LNCaP clone FGC (cell line): ENCODE measurements around the gene RGS7.
"Not testable (repeated sequence)": the region's sequence is repeated elsewhere in the genome, so short reads cannot be mapped to it uniquely, and the experiment has no call there.

Source experiments
- DNase-seq: peaks from one replicate; pipeline ENCODE4 v3.0.0-alpha.2; 2011; ENCODE audit warnings: low read depth
- H3K4me3 ChIP-seq: 2 replicates; pipeline ENCODE4 v1.5.1; 2011; ENCODE audit warnings: mild to moderate bottlenecking, low read depth, low read length, control low read depth
- TF ChIP-seq, protein P1 (sequence below): IDR thresholded peaks from 2 replicates; pipeline ENCODE4 v1.5.1; 2012; ENCODE audit warnings: mild to moderate bottlenecking; ENCODE audit not compliant: control insufficient read depth, insufficient read depth; ENCODE audit errors: extremely low read depth

RGS7 gene

DNA sequence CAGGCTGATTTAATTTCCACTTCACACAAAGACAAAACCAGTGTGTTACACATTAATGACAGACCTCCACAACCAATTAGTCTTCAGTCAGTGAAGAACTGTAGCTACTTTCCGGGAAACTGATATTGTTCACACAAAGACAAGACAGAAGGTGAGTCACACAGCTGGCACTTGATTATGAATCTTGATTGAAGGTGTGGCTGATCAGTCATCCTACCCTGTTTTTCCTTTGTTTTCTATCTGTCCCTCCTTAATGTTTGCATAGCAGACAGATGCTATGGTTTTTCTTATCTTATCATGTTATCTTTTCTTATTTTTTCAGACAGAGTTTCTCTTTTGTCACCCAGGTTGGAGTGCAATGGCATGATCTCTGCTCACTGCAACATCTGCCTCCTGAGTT is 560.0 kb downstream of the RGS7 start:
- no peak for DNase-seq
- no peak overlapping the region for H3K4me3 ChIP-seq

DNA sequence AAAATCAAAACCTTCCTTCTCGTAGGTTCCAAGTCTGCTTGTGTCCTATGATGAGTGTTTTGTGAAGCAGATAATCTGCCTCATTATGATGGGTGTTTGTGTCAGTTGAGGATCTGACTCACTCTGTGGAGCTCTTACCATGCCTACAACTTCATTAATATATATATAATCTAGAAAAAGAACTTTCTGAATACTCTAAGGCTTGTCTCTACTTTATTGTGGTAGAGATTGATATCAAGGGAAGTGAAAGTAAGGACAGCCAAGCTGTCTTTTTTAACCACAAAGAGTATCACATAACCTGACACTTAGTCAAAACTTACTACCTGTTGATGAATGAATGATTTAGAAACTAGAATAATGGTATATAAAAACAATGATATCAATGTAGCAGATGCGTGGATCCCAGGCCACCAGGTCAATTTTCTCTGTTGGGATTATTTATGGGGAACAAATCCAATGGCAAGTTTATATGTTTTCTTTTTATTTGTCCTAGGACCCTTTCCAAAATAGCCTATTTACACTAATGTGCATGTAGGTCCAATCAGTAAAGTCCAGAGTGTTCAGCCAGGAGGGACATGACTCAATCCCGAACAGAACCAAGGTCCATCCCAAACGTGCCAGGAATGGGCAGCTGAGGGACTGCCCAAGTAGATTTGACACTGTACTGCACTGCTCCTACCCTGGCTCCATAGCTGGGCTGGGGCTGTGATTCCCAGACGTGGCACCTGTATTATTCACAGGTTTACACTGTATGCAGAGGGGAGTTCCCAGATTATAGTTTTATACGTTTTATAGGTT is 562.8 kb downstream of the RGS7 start:
- no peak overlapping the region for H3K4me3 ChIP-seq
- DNase-seq, result no peak
- TF ChIP-seq, protein P1, sequence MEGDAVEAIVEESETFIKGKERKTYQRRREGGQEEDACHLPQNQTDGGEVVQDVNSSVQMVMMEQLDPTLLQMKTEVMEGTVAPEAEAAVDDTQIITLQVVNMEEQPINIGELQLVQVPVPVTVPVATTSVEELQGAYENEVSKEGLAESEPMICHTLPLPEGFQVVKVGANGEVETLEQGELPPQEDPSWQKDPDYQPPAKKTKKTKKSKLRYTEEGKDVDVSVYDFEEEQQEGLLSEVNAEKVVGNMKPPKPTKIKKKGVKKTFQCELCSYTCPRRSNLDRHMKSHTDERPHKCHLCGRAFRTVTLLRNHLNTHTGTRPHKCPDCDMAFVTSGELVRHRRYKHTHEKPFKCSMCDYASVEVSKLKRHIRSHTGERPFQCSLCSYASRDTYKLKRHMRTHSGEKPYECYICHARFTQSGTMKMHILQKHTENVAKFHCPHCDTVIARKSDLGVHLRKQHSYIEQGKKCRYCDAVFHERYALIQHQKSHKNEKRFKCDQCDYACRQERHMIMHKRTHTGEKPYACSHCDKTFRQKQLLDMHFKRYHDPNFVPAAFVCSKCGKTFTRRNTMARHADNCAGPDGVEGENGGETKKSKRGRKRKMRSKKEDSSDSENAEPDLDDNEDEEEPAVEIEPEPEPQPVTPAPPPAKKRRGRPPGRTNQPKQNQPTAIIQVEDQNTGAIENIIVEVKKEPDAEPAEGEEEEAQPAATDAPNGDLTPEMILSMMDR, result no peak

More for the DNA sequence above, 560.0 kb downstream of the RGS7 start:
- TF ChIP-seq, protein P1, result no peak

DNA sequence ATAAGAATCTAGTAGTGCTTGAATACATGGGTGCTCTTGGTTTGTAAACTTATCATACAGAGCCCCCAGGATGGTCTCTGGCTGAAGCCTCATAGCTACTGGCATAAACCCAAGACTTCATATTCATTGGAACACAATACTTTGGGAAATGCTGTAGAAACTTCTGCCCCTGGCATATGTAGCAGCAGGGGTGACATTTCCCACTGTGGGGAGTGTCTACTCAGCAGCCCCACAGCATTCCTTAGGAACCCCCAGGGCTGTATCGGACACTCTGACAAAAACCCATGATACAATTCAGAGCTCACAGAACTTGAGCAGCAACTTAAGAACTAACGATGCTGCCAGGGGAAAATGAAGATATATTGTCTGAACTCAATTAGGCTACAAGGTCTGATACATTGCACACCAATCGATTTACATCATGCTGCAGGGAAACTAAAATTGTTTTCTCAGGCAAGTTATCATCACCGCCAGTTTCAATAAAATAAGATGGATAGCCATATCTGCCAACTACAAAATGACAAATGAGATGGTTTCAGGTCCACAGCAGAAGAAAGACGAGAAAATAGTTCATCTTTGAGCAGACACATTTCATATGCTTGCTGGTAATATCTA is 564.0 kb downstream of the RGS7 start:
- no peak overlapping the region for H3K4me3 ChIP-seq
- TF ChIP-seq, protein P1, result no peak
- no peak for DNase-seq

DNA sequence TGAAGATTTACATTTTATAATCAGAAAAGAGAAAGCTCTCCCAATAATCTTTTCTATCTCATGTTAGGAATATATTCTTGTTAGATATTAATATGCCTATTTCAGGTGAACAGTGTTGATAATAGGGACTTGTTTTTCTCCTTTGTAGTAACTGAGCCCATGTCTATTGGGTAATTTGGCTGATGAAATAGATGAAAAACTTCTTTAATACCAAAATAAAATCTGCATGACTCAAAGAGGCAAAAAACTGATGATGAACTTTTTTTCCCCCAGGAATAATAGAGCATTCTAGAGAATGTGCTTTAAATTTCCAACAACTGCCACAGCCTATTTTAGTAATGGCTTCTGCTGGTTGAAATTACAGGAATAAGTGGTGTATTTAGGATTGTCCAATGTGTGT is 566.1 kb downstream of the RGS7 start:
- DNase-seq, result no peak
- TF ChIP-seq, protein P1, result no peak
- no peak overlapping the region for H3K4me3 ChIP-seq

DNA sequence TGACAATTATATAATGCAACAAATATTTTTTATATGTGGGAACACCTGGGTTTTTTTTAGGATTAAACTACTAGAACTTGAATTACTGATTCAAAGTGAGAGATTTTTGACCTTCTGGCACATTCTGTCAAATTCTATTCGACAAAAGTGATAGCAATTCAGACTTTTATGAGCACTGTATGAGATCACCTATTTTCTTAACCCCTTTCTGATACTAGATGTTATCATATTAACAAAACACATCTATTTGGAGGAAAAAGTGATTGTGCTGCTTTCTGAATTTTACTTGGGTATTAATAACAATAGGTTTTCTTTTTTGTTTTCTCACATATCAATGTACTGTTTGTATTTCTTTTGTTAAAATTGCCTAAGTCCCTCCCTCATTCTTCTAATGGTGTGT is 570.1 kb downstream of the RGS7 start:
- TF ChIP-seq, protein P1, result no peak
- DNase-seq, result no peak
- no peak overlapping the region for H3K4me3 ChIP-seq

DNA sequence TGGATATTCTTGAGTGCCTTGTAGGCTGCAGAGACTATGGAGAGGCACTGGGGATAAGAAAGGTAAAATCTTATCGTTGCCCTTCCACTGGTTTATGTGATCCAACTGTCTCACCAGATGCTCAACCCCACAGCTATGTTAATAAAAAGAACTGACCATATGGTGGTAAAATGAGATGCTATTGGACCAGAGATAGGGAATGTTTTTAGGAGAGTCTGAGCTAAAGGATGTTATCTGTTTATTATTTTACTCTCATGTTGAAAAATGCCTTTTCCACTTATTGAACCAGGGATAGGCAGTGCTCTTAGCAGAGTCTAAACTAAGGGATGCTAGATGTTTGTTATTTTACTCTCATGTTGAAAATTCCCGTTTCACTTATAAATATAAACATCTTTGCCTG is 572.2 kb downstream of the RGS7 start:
- TF ChIP-seq, protein P1, result no peak
- no peak for DNase-seq

DNA sequence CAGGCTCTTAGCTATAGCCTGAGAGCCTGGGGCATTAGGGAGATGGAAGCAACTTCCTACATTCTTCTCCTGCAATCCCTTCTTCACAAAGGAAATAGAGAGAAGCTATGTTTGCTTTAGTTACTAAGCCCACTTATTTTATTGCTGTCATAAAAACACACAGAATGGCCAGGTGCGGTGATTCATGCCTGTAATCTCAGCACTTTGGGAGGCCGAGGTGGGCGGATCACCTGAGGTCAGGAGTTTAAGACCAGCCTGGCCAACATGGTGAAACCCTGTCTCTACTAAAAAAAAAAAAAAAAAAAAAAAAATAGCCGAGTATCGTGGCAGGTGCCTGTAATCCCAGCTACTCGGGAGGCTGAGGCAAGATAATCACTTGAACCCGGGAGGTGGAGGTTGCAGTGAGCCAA is 573.3 kb downstream of the RGS7 start:
- H3K4me3 ChIP-seq, result not testable (repeated sequence)
- peak; percentile 35 for DNase-seq

More for the DNA sequence above, 572.2 kb downstream of the RGS7 start:
- H3K4me3 ChIP-seq, result no peak overlapping the region
